Measurements from ENCODE around the gene MYH10. TPM values are rescaled to one million over a fixed set of nuclear protein-coding genes. Genes with fewer than 3 reads are reported as not detected.

Gene MYH10
- total and polyA plus RNA-seq, 4 donors, result 205 to 1,963 (median 819) TPM

DNA sequence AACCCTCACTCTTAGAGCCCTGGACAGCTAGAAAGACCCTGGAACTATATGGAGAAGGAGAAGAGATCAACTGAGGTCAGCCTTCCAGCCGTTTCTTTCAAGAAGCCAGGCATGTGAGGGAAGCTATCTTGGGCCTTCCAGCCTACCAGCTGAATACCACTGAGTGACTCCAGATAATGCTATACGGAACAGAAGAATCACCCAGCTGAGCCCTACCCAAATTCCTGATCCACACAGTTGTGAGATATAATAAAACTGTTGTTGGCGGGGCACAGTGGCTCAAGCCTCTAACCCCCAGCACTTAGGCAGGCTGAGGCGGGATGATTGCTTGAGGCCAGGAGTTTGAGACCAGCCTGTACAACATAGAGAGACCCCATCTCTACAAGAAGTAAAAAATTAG lies 26.2 kb upstream of the MYH10 start:
- peaks cover 2% of the 10 kb centered on the region for H3K9me3 ChIP-seq (ENCODE audit: control insufficient read depth, low read length)
- peaks cover 0 to 1% of the 10 kb centered on the region in 2 donors for H3K4me1 ChIP-seq (ENCODE audit: control insufficient read depth in 1 of 2, insufficient read depth in 2 of 2, low read length in 2 of 2)
- 93 to 96% methylated on average over 4 of the region's 4 CpGs for WGBS, 2 donors
- intact Hi-C loops (cut with DNase I), result no loop called here
- H3K36me3 ChIP-seq (ENCODE audit: control insufficient read depth in 1 of 2, insufficient read depth in 2 of 2, low read length in 1 of 2), result no peaks in the 10 kb centered on the region
- ATAC-seq (ENCODE audit: low FRiP score) (no peak), DNase-seq (no peak)
- H3K27me3 ChIP-seq (ENCODE audit: control insufficient read depth in 1 of 2, insufficient read depth in 2 of 2, low read length in 1 of 2), result no peaks in the 10 kb centered on the region
- H3K4me3 ChIP-seq (ENCODE audit: low read length in 2 of 2), result no peak overlapping the region
- H3K27ac ChIP-seq (ENCODE audit: low read depth in 1 of 2, low read length in 2 of 2), result no peak overlapping the region

GRCh38 chr17:8654822-8655221 lies 24.3 kb upstream of the MYH10 start:
- intact Hi-C loops (cut with DNase I), result no loop called here
- Histone ChIP-seq H3K9me3 (ENCODE audit: control insufficient read depth, low read length) (peaks cover 2% of the 10 kb centered on the region), H3K27ac (ENCODE audit: low read depth in 1 of 2, low read length in 2 of 2) (no peak overlapping the region), H3K36me3 (ENCODE audit: control insufficient read depth in 1 of 2, insufficient read depth in 2 of 2, low read length in 1 of 2) (no peaks in the 10 kb centered on the region), H3K27me3 (ENCODE audit: control insufficient read depth in 1 of 2, insufficient read depth in 2 of 2, low read length in 1 of 2) (no peaks in the 10 kb centered on the region), H3K4me3 (ENCODE audit: low read length in 2 of 2) (no peak overlapping the region), H3K4me1 (ENCODE audit: control insufficient read depth in 1 of 2, insufficient read depth in 2 of 2, low read length in 2 of 2) (peaks cover 0 to 3% of the 10 kb centered on the region in 2 donors)
- DNase-seq (no peak), ATAC-seq (ENCODE audit: low FRiP score) (no peak)
- WGBS, 2 donors, result 92 to 94% methylated on average over 4 of the region's 4 CpGs

DNA sequence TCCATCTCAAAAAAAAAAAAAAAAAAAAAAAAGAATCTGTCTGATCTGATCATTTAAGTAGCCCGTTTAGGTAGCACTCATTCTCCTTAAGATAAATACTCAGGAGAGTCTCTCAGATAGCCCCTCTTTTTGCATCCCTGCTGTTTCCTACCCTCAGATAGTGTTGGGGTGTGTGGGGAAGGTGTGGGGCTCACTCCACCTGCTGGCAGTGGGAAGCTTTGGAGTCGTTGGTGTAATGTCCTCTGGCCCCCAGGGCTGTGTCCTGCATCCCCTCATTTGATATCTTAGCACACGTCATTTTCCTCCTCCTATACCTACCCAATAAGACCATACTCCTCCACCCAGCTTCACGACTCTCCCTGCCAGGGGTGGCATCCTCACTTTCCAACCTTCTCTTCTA lies 20.5 kb upstream of the MYH10 start:
- Histone ChIP-seq H3K4me1 (ENCODE audit: control insufficient read depth in 1 of 2, insufficient read depth in 2 of 2, low read length in 2 of 2) (peaks cover 0 to 3% of the 10 kb centered on the region in 2 donors), H3K4me3 (ENCODE audit: low read length in 2 of 2) (no peak overlapping the region), H3K36me3 (ENCODE audit: control insufficient read depth in 1 of 2, insufficient read depth in 2 of 2, low read length in 1 of 2) (no peaks in the 10 kb centered on the region), H3K27me3 (ENCODE audit: control insufficient read depth in 1 of 2, insufficient read depth in 2 of 2, low read length in 1 of 2) (no peaks in the 10 kb centered on the region), H3K27ac (ENCODE audit: low read depth in 1 of 2, low read length in 2 of 2) (peak overlapping the region; percentile 69 to 97), H3K9me3 (ENCODE audit: control insufficient read depth, low read length) (no peaks in the 10 kb centered on the region)
- DNase-seq (no peak), ATAC-seq (ENCODE audit: low FRiP score) (no peak)
- 68% methylated on average over 4 of the region's 4 CpGs for WGBS, 2 donors
- intact Hi-C loops (cut with DNase I), result no loop called here

- WGBS, 2 donors, result 11 to 13% methylated on average over 1 of the region's 1 CpG
- intact Hi-C loops (cut with DNase I), result no loop called here
- DNase-seq (no peak), ATAC-seq (ENCODE audit: low FRiP score) (no peak)
- no peaks in the 10 kb centered on the region for H3K27me3 ChIP-seq (ENCODE audit: control insufficient read depth in 1 of 2, insufficient read depth in 2 of 2, low read length in 1 of 2)
- H3K27ac ChIP-seq (ENCODE audit: low read depth in 1 of 2, low read length in 2 of 2), result peak overlapping the region; percentile 85 to 99
- H3K9me3 ChIP-seq (ENCODE audit: control insufficient read depth, low read length), result no peaks in the 10 kb centered on the region
- no peaks in the 10 kb centered on the region for H3K36me3 ChIP-seq (ENCODE audit: control insufficient read depth in 1 of 2, insufficient read depth in 2 of 2, low read length in 1 of 2)
- no peak overlapping the region for H3K4me3 ChIP-seq (ENCODE audit: low read length in 2 of 2)
- H3K4me1 ChIP-seq (ENCODE audit: control insufficient read depth in 1 of 2, insufficient read depth in 2 of 2, low read length in 2 of 2), result peaks cover 0 to 3% of the 10 kb centered on the region in 2 donors
Observed at GRCh38 chr17:8650119-8650499, 19.6 kb upstream of the MYH10 start.

GRCh38 chr17:8649157-8650118 lies 18.9 kb upstream of the MYH10 start:
- ATAC-seq (ENCODE audit: low FRiP score), result peak; percentile 92
- Histone ChIP-seq H3K27ac (ENCODE audit: low read depth in 1 of 2, low read length in 2 of 2) (peak overlapping the region; percentile 100), H3K36me3 (ENCODE audit: control insufficient read depth in 1 of 2, insufficient read depth in 2 of 2, low read length in 1 of 2) (no peaks in the 10 kb centered on the region), H3K9me3 (ENCODE audit: control insufficient read depth, low read length) (no peaks in the 10 kb centered on the region), H3K4me3 (ENCODE audit: low read length in 2 of 2) (no peak overlapping the region), H3K27me3 (ENCODE audit: control insufficient read depth in 1 of 2, insufficient read depth in 2 of 2, low read length in 1 of 2) (no peaks in the 10 kb centered on the region), H3K4me1 (ENCODE audit: control insufficient read depth in 1 of 2, insufficient read depth in 2 of 2, low read length in 2 of 2) (peaks cover 0 to 3% of the 10 kb centered on the region in 2 donors)
- WGBS, 2 donors, result 5 to 6% methylated on average over 17 of the region's 17 CpGs
- intact Hi-C loops (cut with DNase I), result loop anchor here (2.0 to 5.0 kb wide), 3 partner anchors 19 to 48 kb away; partner anchors contain the start of gene MYH10 (in 1 of the 2)
- DNase-seq, result peak; percentile 82 to 87

DNA sequence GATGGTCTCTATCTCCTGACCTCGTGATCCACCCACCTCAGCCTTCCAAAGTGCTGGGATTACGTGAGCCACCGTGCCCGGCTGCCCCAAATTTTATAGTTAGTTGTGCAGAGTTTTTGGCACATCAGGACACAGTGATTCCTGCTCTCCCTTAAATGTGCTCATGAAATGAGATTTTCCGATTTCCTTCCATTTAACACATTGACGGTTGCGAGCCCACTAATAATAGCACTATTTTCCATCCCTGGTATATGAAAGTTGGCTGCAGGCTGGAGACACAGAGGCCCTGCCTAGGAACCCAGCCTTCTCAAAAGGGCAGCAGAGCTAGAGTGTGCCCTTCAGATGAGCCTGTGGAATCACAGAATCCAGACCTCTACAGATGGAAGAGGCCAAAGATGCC lies 17.4 kb upstream of the MYH10 start:
- peak overlapping the region; percentile 100 for H3K27ac ChIP-seq (ENCODE audit: low read depth in 1 of 2, low read length in 2 of 2)
- H3K27me3 ChIP-seq (ENCODE audit: control insufficient read depth in 1 of 2, insufficient read depth in 2 of 2, low read length in 1 of 2), result no peaks in the 10 kb centered on the region
- peak; percentile 48 for ATAC-seq (ENCODE audit: low FRiP score)
- H3K36me3 ChIP-seq (ENCODE audit: control insufficient read depth in 1 of 2, insufficient read depth in 2 of 2, low read length in 1 of 2), result no peaks in the 10 kb centered on the region
- H3K4me1 ChIP-seq (ENCODE audit: control insufficient read depth in 1 of 2, insufficient read depth in 2 of 2, low read length in 2 of 2), result peaks cover 0 to 3% of the 10 kb centered on the region in 2 donors
- no peak overlapping the region for H3K4me3 ChIP-seq (ENCODE audit: low read length in 2 of 2)
- intact Hi-C loops (cut with DNase I), result loop anchor here (2.0 to 5.0 kb wide), 4 partner anchors 15 to 49 kb away; partner anchors contain the start of gene MYH10 (in 1 of the 2)
- DNase-seq, result no peak
- H3K9me3 ChIP-seq (ENCODE audit: control insufficient read depth, low read length), result no peaks in the 10 kb centered on the region
- WGBS, 2 donors, result 5 to 14% methylated on average over 7 of the region's 7 CpGs

- 88 to 91% methylated on average over 7 of the region's 7 CpGs for WGBS, 2 donors
- no peaks in the 10 kb centered on the region for H3K36me3 ChIP-seq (ENCODE audit: control insufficient read depth in 1 of 2, insufficient read depth in 2 of 2, low read length in 1 of 2)
- H3K4me1 ChIP-seq (ENCODE audit: control insufficient read depth in 1 of 2, insufficient read depth in 2 of 2, low read length in 2 of 2), result peaks cover 0 to 3% of the 10 kb centered on the region in 2 donors
- H3K9me3 ChIP-seq (ENCODE audit: control insufficient read depth, low read length), result no peaks in the 10 kb centered on the region
- H3K4me3 ChIP-seq (ENCODE audit: low read length in 2 of 2), result no peak overlapping the region
- intact Hi-C loops (cut with DNase I), result loop anchor here in 1 of 2 donors (2.0 to 5.0 kb wide), 2 partner anchors 14 to 50 kb away; no protein-coding TSS in a partner anchor
- DNase-seq (no peak), ATAC-seq (ENCODE audit: low FRiP score) (no peak)
- H3K27me3 ChIP-seq (ENCODE audit: control insufficient read depth in 1 of 2, insufficient read depth in 2 of 2, low read length in 1 of 2), result no peaks in the 10 kb centered on the region
- H3K27ac ChIP-seq (ENCODE audit: low read depth in 1 of 2, low read length in 2 of 2), result peak overlapping the region; percentile 90 to 91
Observed at GRCh38 chr17:8647202-8647601, 16.7 kb upstream of the MYH10 start.

DNA sequence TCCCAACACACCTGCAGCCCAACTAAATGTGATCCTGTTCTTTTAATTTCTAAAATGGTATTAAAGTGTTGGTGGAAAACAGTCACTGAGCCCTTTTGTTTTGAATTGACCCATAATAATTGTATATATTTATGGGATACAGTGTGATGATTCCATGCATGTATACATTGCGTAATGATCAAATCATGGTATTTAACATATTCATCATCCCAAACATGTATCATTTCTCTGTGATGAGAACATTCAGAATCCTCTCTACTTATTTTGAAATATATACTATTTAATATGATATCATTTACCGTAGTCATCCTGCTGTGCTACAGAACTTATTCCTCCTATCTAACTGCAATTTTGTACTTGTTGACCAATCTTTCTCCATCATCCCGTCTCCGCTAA lies 14.0 kb upstream of the MYH10 start:
- Histone ChIP-seq H3K4me3 (ENCODE audit: low read length in 2 of 2) (no peak overlapping the region), H3K36me3 (ENCODE audit: control insufficient read depth in 1 of 2, insufficient read depth in 2 of 2, low read length in 1 of 2) (no peaks in the 10 kb centered on the region), H3K27me3 (ENCODE audit: control insufficient read depth in 1 of 2, insufficient read depth in 2 of 2, low read length in 1 of 2) (no peaks in the 10 kb centered on the region), H3K9me3 (ENCODE audit: control insufficient read depth, low read length) (no peaks in the 10 kb centered on the region), H3K4me1 (ENCODE audit: control insufficient read depth in 1 of 2, insufficient read depth in 2 of 2, low read length in 2 of 2) (peaks cover 0 to 2% of the 10 kb centered on the region in 2 donors), H3K27ac (ENCODE audit: low read depth in 1 of 2, low read length in 2 of 2) (no peak overlapping the region)
- DNase-seq (no peak), ATAC-seq (ENCODE audit: low FRiP score) (no peak)
- WGBS, 2 donors, result 96 to 97% methylated on average over 4 of the region's 4 CpGs
- intact Hi-C loops (cut with DNase I), result no loop called here

Data from aorta (tissue), 5 donors.